Breast epithelium (tissue), 4 donors: ENCODE measurements around the gene CDC20. TPM values are rescaled to one million over a fixed set of nuclear protein-coding genes. Genes with fewer than 3 reads are reported as not detected.

Source experiments
- DNase-seq, 2 donors: peaks; one replicate each; pipeline ENCODE4 v3.0.0-alpha.2; 2019; ENCODE audit warnings: low spot score in 2 of 2
- H3K27ac ChIP-seq, 2 donors: fragments of 200-600 bp; sonication (generic) in 1 of 2; one replicate each; pipeline ENCODE4 v1.5.1; 2016 to 2019; ENCODE audit warnings: mild to moderate bottlenecking in 1 of 2
- H3K27me3 ChIP-seq, 2 donors: fragments of 200-600 bp; sonication (generic) in 1 of 2; one replicate each; pipeline versions ENCODE4 v1.5.1 to v1.6.0; 2017 to 2019; ENCODE audit warnings: control low read depth in 1 of 2, mild to moderate bottlenecking in 1 of 2
- H3K36me3 ChIP-seq: fragments of 200-600 bp; one replicate; pipeline ENCODE4 v1.5.1; 2019
- H3K4me1 ChIP-seq, 2 donors: fragments of 200-600 bp; sonication (generic); one replicate each; pipeline ENCODE4 v1.5.1; 2016 to 2019; ENCODE audit warnings: control low read depth in 1 of 2
- H3K4me3 ChIP-seq, 3 donors: fragments of 200-600 bp; sonication (generic); 1 replicate in 2 of 3; 2 replicates in 1 of 3; pipeline ENCODE4 v1.5.1; 2016 to 2019; ENCODE audit warnings: mild to moderate bottlenecking in 3 of 3, moderate library complexity in 2 of 3
- H3K9me3 ChIP-seq, 2 donors: fragments of 200-600 bp; sonication (generic) in 1 of 2; one replicate each; pipeline ENCODE4 v1.5.1; 2016 to 2019; ENCODE audit warnings: control low read depth in 1 of 2
- POLR2A ChIP-seq: fragments of 450-650 bp; IDR thresholded peaks from one replicate; pipeline ENCODE4 v1.6.1; 2016; ENCODE audit warnings: antibody characterized with exemption, mild to moderate bottlenecking, moderate library complexity
- POLR2AphosphoS5 ChIP-seq, 3 donors: sonication (generic); formaldehyde crosslinking; IDR thresholded peaks; one replicate each; pipeline ENCODE4 v1.6.1; 2017; ENCODE audit warnings: antibody characterized with exemption in 3 of 3
- intact Hi-C: fragments of 100-400 bp; cut with DNase I; formaldehyde crosslinking; loops from one replicate; pipeline ENCODE4 v1.15.1; 2023; ENCODE audit warnings: low total_unique reads
- total RNA-seq, 3 donors: library from RNA; depleted of rRNA; stranded (reverse); fragments of >200 nt; gene quantifications; one replicate each; pipeline ENCODE4 v1.1.0, GENCODE V29; 2016
- TF ChIP-seq, protein P1 (sequence below), 3 donors: fragments of 450-650 bp; IDR thresholded peaks; one replicate each; pipeline ENCODE4 v1.5.1; 2016 to 2017; ENCODE audit warnings: antibody characterized with exemption in 3 of 3, mild to moderate bottlenecking in 3 of 3, moderate library complexity in 3 of 3

CDC20 gene
- total RNA-seq, 3 donors from 2014 or later, result 1.3 to 5.8 (median 1.3) TPM

DNA sequence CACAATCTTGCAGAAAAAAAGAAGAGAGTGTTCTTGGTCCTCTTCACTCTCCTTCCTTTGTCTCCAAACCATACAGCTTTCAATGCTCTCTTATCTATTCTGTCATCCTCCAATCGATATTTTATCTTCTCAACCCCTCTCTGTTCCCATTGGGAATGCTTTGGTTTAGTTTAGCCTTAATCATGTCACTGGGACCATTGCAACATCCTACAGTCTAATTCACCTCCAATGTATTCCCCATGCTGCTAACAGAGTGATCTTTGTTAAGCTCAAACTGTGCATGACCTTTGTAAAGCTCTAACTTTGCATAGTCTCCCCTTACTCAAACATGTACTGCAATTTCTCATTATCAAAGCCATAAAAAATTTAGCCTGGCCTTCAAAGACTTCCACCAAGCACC, 18.2 kb upstream of the CDC20 start:
- Histone ChIP-seq H3K36me3 (no peaks in the 10 kb centered on the region), H3K27ac (no peak overlapping the region), H3K4me1 (no peaks in the 10 kb centered on the region), H3K9me3 (no peaks in the 10 kb centered on the region), H3K4me3 (no peak overlapping the region), H3K27me3 (no peaks in the 10 kb centered on the region)
- TF ChIP-seq, protein P1, sequence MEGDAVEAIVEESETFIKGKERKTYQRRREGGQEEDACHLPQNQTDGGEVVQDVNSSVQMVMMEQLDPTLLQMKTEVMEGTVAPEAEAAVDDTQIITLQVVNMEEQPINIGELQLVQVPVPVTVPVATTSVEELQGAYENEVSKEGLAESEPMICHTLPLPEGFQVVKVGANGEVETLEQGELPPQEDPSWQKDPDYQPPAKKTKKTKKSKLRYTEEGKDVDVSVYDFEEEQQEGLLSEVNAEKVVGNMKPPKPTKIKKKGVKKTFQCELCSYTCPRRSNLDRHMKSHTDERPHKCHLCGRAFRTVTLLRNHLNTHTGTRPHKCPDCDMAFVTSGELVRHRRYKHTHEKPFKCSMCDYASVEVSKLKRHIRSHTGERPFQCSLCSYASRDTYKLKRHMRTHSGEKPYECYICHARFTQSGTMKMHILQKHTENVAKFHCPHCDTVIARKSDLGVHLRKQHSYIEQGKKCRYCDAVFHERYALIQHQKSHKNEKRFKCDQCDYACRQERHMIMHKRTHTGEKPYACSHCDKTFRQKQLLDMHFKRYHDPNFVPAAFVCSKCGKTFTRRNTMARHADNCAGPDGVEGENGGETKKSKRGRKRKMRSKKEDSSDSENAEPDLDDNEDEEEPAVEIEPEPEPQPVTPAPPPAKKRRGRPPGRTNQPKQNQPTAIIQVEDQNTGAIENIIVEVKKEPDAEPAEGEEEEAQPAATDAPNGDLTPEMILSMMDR (IDR thresholded peaks at IDR 0.05), result no peak
- TF ChIP-seq POLR2A (no peak), POLR2AphosphoS5 (IDR thresholded peaks at IDR 0.05) (no peak)
- DNase-seq, result no peak
- intact Hi-C loops, result no loop called here

DNA sequence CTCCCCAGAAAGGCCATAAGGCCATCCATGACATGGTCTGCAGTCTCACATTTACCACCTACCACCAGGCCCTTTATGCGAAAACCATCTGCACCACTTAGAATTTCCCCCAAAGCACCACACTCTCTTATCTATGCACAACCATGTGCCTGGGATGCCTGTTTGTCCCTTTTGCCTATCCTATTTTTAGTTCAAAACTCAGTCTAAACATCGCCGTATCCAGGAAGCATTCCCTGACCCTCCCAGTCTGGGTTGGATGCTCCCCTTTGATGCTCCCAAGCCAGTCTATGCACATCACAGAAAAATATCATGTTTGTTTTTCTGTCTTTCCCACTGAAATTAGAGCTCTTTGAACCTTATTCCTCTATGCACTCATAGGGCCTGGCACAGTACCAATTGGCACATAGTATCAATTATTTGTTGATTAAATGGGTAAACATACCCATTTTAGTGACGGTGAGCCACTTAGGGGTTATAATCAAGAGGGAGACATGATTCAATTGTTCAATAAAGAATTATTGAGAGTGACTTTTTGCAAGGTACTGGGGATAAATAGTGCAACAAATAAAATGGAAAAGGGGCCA, 14.4 kb upstream of the CDC20 start:
- Histone ChIP-seq H3K4me1 (no peaks in the 10 kb centered on the region), H3K36me3 (no peaks in the 10 kb centered on the region), H3K9me3 (no peaks in the 10 kb centered on the region), H3K27ac (no peak overlapping the region), H3K4me3 (no peak overlapping the region), H3K27me3 (no peaks in the 10 kb centered on the region)
- no peak for DNase-seq
- intact Hi-C loops, result no loop called here
- TF ChIP-seq, protein P1 (IDR thresholded peaks at IDR 0.05), result no peak
- TF ChIP-seq POLR2A (no peak), POLR2AphosphoS5 (IDR thresholded peaks at IDR 0.05) (no peak)

DNA sequence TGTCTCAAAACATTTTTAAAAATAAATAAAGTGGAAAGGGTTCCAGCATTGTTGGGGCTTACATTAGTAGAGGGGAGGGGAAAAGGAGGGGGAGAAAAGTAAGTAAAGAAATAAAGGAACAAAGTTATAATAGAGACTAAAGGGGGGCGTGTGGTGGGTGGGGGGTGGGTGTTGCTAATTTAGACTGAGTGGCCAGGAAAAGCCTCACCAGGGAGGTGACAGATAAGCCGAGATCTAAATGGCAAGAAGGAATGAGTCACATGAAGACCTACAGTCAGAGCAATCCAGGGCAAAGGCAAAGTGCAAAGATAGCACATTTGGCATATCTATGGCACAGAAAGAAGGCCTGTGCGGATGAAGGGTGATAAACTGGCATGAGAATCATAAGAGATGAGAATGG, 13.7 kb upstream of the CDC20 start:
- no peaks in the 10 kb centered on the region for H3K9me3 ChIP-seq
- TF ChIP-seq POLR2A (no peak), POLR2AphosphoS5 (IDR thresholded peaks at IDR 0.05) (no peak)
- TF ChIP-seq, protein P1 (IDR thresholded peaks at IDR 0.05), result no peak
- H3K27ac ChIP-seq, result no peak overlapping the region
- DNase-seq, result no peak
- no peaks in the 10 kb centered on the region for H3K36me3 ChIP-seq
- no peaks in the 10 kb centered on the region for H3K27me3 ChIP-seq
- H3K4me3 ChIP-seq, result no peak overlapping the region
- intact Hi-C loops, result no loop called here
- H3K4me1 ChIP-seq, result no peaks in the 10 kb centered on the region

DNA sequence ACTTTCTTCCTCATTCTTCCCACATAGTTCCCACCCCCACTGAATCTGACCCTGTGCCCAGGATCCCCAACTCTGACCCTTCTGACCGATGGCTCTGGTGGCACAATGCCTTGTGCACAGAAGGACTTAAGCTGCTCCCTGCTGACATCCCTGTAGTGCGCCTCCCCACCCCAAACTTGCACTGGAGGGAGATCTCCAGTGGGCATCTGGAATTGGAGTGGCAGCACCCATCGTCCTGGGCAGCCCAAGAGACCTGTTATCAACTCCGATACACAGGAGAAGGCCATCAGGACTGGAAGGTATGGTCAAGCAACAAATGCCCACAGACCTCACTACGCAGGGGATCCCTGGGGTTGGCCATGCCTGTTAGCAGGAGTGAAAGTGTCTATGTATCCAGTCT, 12.1 kb upstream of the CDC20 start:
- Histone ChIP-seq H3K9me3 (no peaks in the 10 kb centered on the region), H3K4me3 (no peak overlapping the region), H3K27me3 (no peaks in the 10 kb centered on the region), H3K27ac (no peak overlapping the region), H3K36me3 (no peaks in the 10 kb centered on the region), H3K4me1 (no peaks in the 10 kb centered on the region)
- TF ChIP-seq POLR2A, result no peak
- TF ChIP-seq, protein P1 (IDR thresholded peaks at IDR 0.05), result no peak
- no peak for TF ChIP-seq POLR2AphosphoS5 (IDR thresholded peaks at IDR 0.05)
- intact Hi-C loops, result no loop called here
- DNase-seq, result no peak

DNA sequence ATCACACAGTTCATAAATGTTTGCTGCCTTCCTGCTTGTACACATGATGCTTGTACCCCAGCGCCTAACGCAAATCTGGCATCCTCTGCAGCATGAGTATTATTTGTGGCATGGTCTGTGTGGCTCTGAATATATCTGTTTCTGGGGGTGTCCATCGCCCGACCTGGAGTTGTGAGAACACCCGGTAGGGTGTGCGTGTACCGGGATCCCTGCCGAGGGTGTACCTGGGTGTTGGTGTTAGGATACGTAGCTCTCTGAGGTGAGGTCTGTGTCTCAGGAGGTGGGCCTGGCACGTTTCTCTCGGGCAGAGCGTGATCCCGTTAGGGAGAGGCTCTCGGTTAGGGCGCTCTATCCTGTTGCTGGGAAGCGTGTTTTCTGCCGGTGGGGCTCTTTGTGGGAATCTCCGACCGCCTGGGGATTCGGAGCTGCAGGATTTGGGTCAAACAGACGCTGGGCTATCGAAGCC, 10.4 kb upstream of the CDC20 start:
- DNase-seq, result no peak
- Histone ChIP-seq H3K9me3 (no peaks in the 10 kb centered on the region), H3K4me3 (peak overlapping the region; percentile 48 to 74 (median 67)), H3K27me3 (no peaks in the 10 kb centered on the region), H3K4me1 (no peaks in the 10 kb centered on the region), H3K27ac (peak overlapping the region; percentile 97 to 99), H3K36me3 (no peaks in the 10 kb centered on the region)
- intact Hi-C loops, result no loop called here
- TF ChIP-seq, protein P1 (IDR thresholded peaks at IDR 0.05), result no peak
- TF ChIP-seq POLR2AphosphoS5 (IDR thresholded peaks at IDR 0.05), result no peak
- no peak for TF ChIP-seq POLR2A
